A549 (cell line): ENCODE data around the gene EPN3. TPM values are rescaled to one million over a fixed set of nuclear protein-coding genes. Genes with fewer than 3 reads are reported as not detected.

ENCODE experiments used
- ATAC-seq, 2 experiments: fragments of 200-7000 bp in 1 of 2; fragments of >200 bp in 1 of 2; cut with Nextera tagmentation in 1 of 2; cut with Tn5 transposase in 1 of 2; 3 replicates each; pipeline versions ENCODE4 v1.8.0 to v1.9.1; 2018 to 2020; ENCODE audit warnings: mild to moderate bottlenecking in 1 of 2, moderate library complexity in 1 of 2
- CTCF ChIA-PET: fragments of 300-600 bp; sonication (Branson Sonifier 250); formaldehyde crosslinking; extraction: SDS; loops from one replicate; lab custom pipeline; 2021; ENCODE audit warnings: antibody characterized with exemption, inconsistent platforms; lab: Yijun Ruan, JAX
- POLR2A ChIA-PET: fragments of 350-600 bp; formaldehyde crosslinking; extraction: SDS; loops from one replicate; lab custom pipeline; 2021; ENCODE audit warnings: antibody characterized with exemption, inconsistent platforms; lab: Yijun Ruan, JAX
- DNase-seq, 2 experiments: peaks; one replicate each; pipeline versions ENCODE4 v3.0.0 to v3.0.0-alpha.2; 2011 to 2016; ENCODE audit warnings: low read depth in 1 of 2, low spot score in 1 of 2
- FAIRE-seq: peaks from 2 replicates; lab custom pipeline; 2011; peaks lifted over from hg19 to GRCh38; lab: Jason Lieb, UNC
- H3K27ac ChIP-seq, 2 experiments: fragments of >200 bp; sonication (Bioruptor Twin); formaldehyde crosslinking; 3 replicates each; pipeline ENCODE4 v1.5.1; 2016 to 2017
- H3K4me1 ChIP-seq: fragments of >200 bp; sonication (Bioruptor Twin); formaldehyde crosslinking; 3 replicates; pipeline ENCODE4 v1.6.1; 2016
- H3K4me2 ChIP-seq: fragments of >200 bp; sonication (Bioruptor Twin); formaldehyde crosslinking; 3 replicates; pipeline ENCODE4 v1.6.1; 2016
- H3K4me3 ChIP-seq: fragments of >200 bp; sonication (Bioruptor Twin); formaldehyde crosslinking; 3 replicates; pipeline ENCODE4 v1.5.1; 2016
- H3K9me3 ChIP-seq: fragments of >200 bp; sonication (Bioruptor Twin); formaldehyde crosslinking; 3 replicates; pipeline ENCODE4 v1.6.1; 2016
- ATOH8 ChIP-seq: fragments of 250-450 bp; sonication (Bioruptor Pico); IDR thresholded peaks from 2 replicates; pipeline ENCODE4 v1.5.0; 2020; ENCODE audit warnings: low read depth, mild to moderate bottlenecking, moderate library complexity
- BHLHE40 ChIP-seq: IDR thresholded peaks from 2 replicates; pipeline ENCODE4 v1.6.1; 2012; ENCODE audit warnings: low read depth, low read length, inconsistent platforms
- CBX8 ChIP-seq: fragments of 200-600 bp; sonication (generic); IDR thresholded peaks from 2 replicates; pipeline ENCODE4 v1.6.1; 2016
- CEBPB ChIP-seq, 2 experiments: fragments of >200 bp in 1 of 2; sonication (Bioruptor Twin) in 1 of 2; formaldehyde crosslinking in 1 of 2; IDR thresholded peaks; 2 replicates each; pipeline ENCODE4 v1.6.1; 2012 to 2016
- EHF ChIP-seq: fragments of 250-450 bp; sonication (Bioruptor Pico); IDR thresholded peaks from 2 replicates; pipeline ENCODE4 v1.5.0; 2020; ENCODE audit warnings: mild to moderate bottlenecking
- EP300 ChIP-seq, 2 experiments: fragments of >200 bp; sonication (Bioruptor Twin); formaldehyde crosslinking; IDR thresholded peaks; 2 replicates in 1 of 2; 3 replicates in 1 of 2; pipeline ENCODE4 v1.6.1; 2016 to 2017
- FOSL2 ChIP-seq, 2 experiments: fragments of 450-650 bp in 1 of 2; fragments of >200 bp in 1 of 2; sonication (Bioruptor Twin) in 1 of 2; formaldehyde crosslinking; IDR thresholded peaks; 2 replicates each; pipeline versions ENCODE4 v1.5.0 to v1.6.1; 2016 to 2020; ENCODE audit warnings: mild to moderate bottlenecking in 1 of 2, moderate library complexity in 1 of 2
- FOXS1 ChIP-seq: fragments of 250-450 bp; sonication (Bioruptor Pico); IDR thresholded peaks from 2 replicates; pipeline ENCODE4 v1.5.0; 2020; ENCODE audit warnings: mild to moderate bottlenecking, moderate library complexity
- GATA3 ChIP-seq: IDR thresholded peaks from 2 replicates; pipeline ENCODE4 v1.6.1; 2012; ENCODE audit warnings: borderline replicate concordance
- HDAC2 ChIP-seq: fragments of 200-600 bp; sonication (generic); IDR thresholded peaks from 2 replicates; pipeline ENCODE4 v1.6.1; 2016
- HES2 ChIP-seq: fragments of >200 bp; sonication (Bioruptor Twin); formaldehyde crosslinking; IDR thresholded peaks from 2 replicates; pipeline ENCODE4 v1.6.1; 2016
- MAFK ChIP-seq: fragments of 450-650 bp; IDR thresholded peaks from 2 replicates; pipeline ENCODE4 v1.6.1; 2014; ENCODE audit not compliant: partially characterized antibody
- NFE2L2 ChIP-seq: fragments of 150-350 bp; conservative IDR thresholded peaks from 2 replicates; pipeline ENCODE4 v1.6.1; 2014; ENCODE audit warnings: low read length
- PHF8 ChIP-seq: fragments of 200-600 bp; sonication (generic); IDR thresholded peaks from 2 replicates; pipeline ENCODE4 v1.6.1; 2016; ENCODE audit warnings: low read depth, mild to moderate bottlenecking, antibody characterized with exemption, moderate library complexity, borderline replicate concordance
- POLR2A ChIP-seq: IDR thresholded peaks from 2 replicates; pipeline ENCODE4 v1.6.1; 2012; ENCODE audit warnings: mild to moderate bottlenecking, low read length
- POLR2AphosphoS2 ChIP-seq: conservative IDR thresholded peaks from 2 replicates; pipeline ENCODE4 v1.6.1; 2012; ENCODE audit warnings: low read length, improper control_type of control experiment, inconsistent platforms
- TP53 ChIP-seq: fragments of 250-450 bp; sonication (Bioruptor Pico); IDR thresholded peaks from 2 replicates; pipeline ENCODE4 v1.5.0; 2021; ENCODE audit warnings: mild to moderate bottlenecking, moderate library complexity
- ZC3H11A ChIP-seq: fragments of 450-650 bp; IDR thresholded peaks from 2 replicates; pipeline ENCODE4 v1.6.1; 2014; ENCODE audit warnings: antibody characterized with exemption, mild to moderate bottlenecking
- ZNF302 ChIP-seq: fragments of 250-450 bp; sonication (Bioruptor Pico); IDR thresholded peaks from 2 replicates; pipeline ENCODE4 v1.9.0; 2021; ENCODE audit warnings: inconsistent platforms, mild to moderate bottlenecking, moderate library complexity
- ZSCAN20 ChIP-seq: fragments of 250-450 bp; sonication (Bioruptor Pico); IDR thresholded peaks from 2 replicates; pipeline ENCODE4 v1.8.0; 2022; ENCODE audit warnings: mild to moderate bottlenecking, moderate library complexity
- WGBS: methylation state at CpG from one replicate; pipeline ENCODE4 v1.1.6; 2017; ENCODE audit errors: missing lambda C conversion rate; 5-methylcytosine and 5-hydroxymethylcytosine counted together
- polyA plus RNA-seq, 4 experiments: library from polyadenylated mRNA; depleted of rRNA in 3 of 4; stranded (reverse); fragments of >200 nt; fragmentation: RNase III in 1 of 4; extraction: RNeasy Plus Mini Kit Qiagen cat#74134 plus additional on column Dnase treatment in 1 of 4; gene quantifications; 2 replicates in 3 of 4; 3 replicates in 1 of 4; pipeline ENCODE4 v1.2.3, GENCODE V29; 2011 to 2017
- TF ChIP-seq, protein P1 (sequence below): IDR thresholded peaks from 2 replicates; pipeline ENCODE4 v1.6.1; 2012; ENCODE audit warnings: low read depth, borderline replicate concordance
- TF ChIP-seq, protein P2 (sequence below): IDR thresholded peaks from 2 replicates; pipeline ENCODE4 v1.6.1; 2012
- TF ChIP-seq, protein P3 (sequence below): fragments of >200 bp; sonication (Bioruptor Twin); formaldehyde crosslinking; IDR thresholded peaks from 3 replicates; pipeline ENCODE4 v1.5.1; 2016

Gene EPN3
- polyA plus RNA-seq, 2 of the 4 experiments (the other 2 are of a cell fraction) = 0.13 to 0.18 TPM

- TF ChIP-seq MAFK (peak; percentile 40), HDAC2 (no peak), CEBPB (IDR thresholded peaks at IDR 0.05) (no peak), CBX8 (no peak), EP300 (IDR thresholded peaks at IDR 0.05) (no peak), EHF (CRISPR knock-in tag) (no peak), FOXS1 (CRISPR knock-in tag) (no peak), FOSL2 (IDR thresholded peaks at IDR 0.05) (no peak), FOSL2 (CRISPR knock-in tag; IDR thresholded peaks at IDR 0.05) (peak; percentile 52; the same call in 1 of the 2 replicates), ZC3H11A (no peak), HES2 (no peak), POLR2A (peak; percentile 30; the same call in 1 of the 2 replicates), ZNF302 (0 out of 2 replicates have a peak, but pooled peaks have one; percentile 40), TP53 (CRISPR knock-in tag) (no peak)
- TF ChIP-seq, protein P1, sequence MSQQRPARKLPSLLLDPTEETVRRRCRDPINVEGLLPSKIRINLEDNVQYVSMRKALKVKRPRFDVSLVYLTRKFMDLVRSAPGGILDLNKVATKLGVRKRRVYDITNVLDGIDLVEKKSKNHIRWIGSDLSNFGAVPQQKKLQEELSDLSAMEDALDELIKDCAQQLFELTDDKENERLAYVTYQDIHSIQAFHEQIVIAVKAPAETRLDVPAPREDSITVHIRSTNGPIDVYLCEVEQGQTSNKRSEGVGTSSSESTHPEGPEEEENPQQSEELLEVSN = 0 out of 2 replicates have a peak, but pooled peaks have one; percentile 54
- TF ChIP-seq, protein P2, sequence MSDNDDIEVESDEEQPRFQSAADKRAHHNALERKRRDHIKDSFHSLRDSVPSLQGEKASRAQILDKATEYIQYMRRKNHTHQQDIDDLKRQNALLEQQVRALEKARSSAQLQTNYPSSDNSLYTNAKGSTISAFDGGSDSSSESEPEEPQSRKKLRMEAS = peak; percentile 83
- TF ChIP-seq, protein P3, sequence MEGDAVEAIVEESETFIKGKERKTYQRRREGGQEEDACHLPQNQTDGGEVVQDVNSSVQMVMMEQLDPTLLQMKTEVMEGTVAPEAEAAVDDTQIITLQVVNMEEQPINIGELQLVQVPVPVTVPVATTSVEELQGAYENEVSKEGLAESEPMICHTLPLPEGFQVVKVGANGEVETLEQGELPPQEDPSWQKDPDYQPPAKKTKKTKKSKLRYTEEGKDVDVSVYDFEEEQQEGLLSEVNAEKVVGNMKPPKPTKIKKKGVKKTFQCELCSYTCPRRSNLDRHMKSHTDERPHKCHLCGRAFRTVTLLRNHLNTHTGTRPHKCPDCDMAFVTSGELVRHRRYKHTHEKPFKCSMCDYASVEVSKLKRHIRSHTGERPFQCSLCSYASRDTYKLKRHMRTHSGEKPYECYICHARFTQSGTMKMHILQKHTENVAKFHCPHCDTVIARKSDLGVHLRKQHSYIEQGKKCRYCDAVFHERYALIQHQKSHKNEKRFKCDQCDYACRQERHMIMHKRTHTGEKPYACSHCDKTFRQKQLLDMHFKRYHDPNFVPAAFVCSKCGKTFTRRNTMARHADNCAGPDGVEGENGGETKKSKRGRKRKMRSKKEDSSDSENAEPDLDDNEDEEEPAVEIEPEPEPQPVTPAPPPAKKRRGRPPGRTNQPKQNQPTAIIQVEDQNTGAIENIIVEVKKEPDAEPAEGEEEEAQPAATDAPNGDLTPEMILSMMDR = no peak
Measured at GRCh38 chr17:50542795-50543774, 10.6 kb downstream of the EPN3 start (continued).

- H3K9me3 ChIP-seq = no peaks in the 10 kb centered on the region
- no peak overlapping the region for H3K4me2 ChIP-seq
- H3K27ac ChIP-seq = peak overlapping the region in 1 of 2 experiments; percentile 90; a peak in 1 of 6 replicates
- TF ChIP-seq MAFK (peak; percentile 46), PHF8 (no peak)
- POLR2A ChIA-PET = interaction anchor here (1.0 kb wide), 2 partner anchors 175 to 322 kb away, joined by 3 to 4 read pairs; partner anchors contain the start of genes LUC7L3 and TOB1
- no peak for ATAC-seq
- CTCF ChIA-PET = interaction anchor here (0.6 to 23.7 kb wide), 15 partner anchors 11 to 405 kb away, joined by 3 to 753 read pairs (median 4); partner anchors contain the start of gene ANKRD40
- H3K4me1 ChIP-seq = peaks cover 56% of the 10 kb centered on the region
- H3K4me3 ChIP-seq = no peak overlapping the region
- WGBS = 95% methylated on average over 7 of the region's 7 CpGs
- no peak for FAIRE-seq
- no peak for DNase-seq
Measured at GRCh38 chr17:50544516-50544915, 12.0 kb downstream of the EPN3 start.

GRCh38 chr17:50545311-50545710 is 12.8 kb downstream of the EPN3 start:
- WGBS = 67% methylated on average over 8 of the region's 8 CpGs
- Histone ChIP-seq H3K27ac (peak overlapping the region in 1 of 2 experiments; percentile 6; a peak in 2 of 6 replicates), H3K4me3 (no peak overlapping the region), H3K4me1 (peaks cover 53% of the 10 kb centered on the region), H3K4me2 (no peak overlapping the region), H3K9me3 (no peaks in the 10 kb centered on the region)
- no peak for FAIRE-seq
- ATAC-seq = no peak
- ChIA-PET POLR2A (no interaction called here), CTCF (interaction anchor here (0.9 to 23.7 kb wide), 8 partner anchors 12 to 307 kb away, joined by 3 to 753 read pairs (median 7); partner anchors contain the start of gene ANKRD40)
- no peak for DNase-seq
- TF ChIP-seq, protein P2 = no peak
- TF ChIP-seq POLR2AphosphoS2 = no peak
- TF ChIP-seq BHLHE40 = no peak
- TF ChIP-seq EHF (CRISPR knock-in tag) = no peak
- TF ChIP-seq POLR2A = no peak
- TF ChIP-seq NFE2L2 = no peak
- TF ChIP-seq GATA3 = no peak
- no peak for TF ChIP-seq FOXS1 (CRISPR knock-in tag)
- TF ChIP-seq ZSCAN20 (CRISPR knock-in tag) = no peak
- no peak for TF ChIP-seq HDAC2
- no peak for TF ChIP-seq ATOH8
